ACHN (cell line): ENCODE results near the gene C18orf63.
"Not testable (repeated sequence)": the region's sequence is repeated elsewhere in the genome, so short reads cannot be mapped to it uniquely, and the experiment has no call there.

Source experiments
- DNase-seq: peaks from one replicate; pipeline ENCODE4 v3.0.0-alpha.2; 2015
- in situ Hi-C: cut with HindIII; loops from 2 replicates; pipeline ENCODE4 v1.10.0; 2017; ENCODE audit warnings: low sequenced_read_pairs, low pct_ligation_motif_present, low pct_unique_long_range_greater_than_20kb

Gene C18orf63

DNA sequence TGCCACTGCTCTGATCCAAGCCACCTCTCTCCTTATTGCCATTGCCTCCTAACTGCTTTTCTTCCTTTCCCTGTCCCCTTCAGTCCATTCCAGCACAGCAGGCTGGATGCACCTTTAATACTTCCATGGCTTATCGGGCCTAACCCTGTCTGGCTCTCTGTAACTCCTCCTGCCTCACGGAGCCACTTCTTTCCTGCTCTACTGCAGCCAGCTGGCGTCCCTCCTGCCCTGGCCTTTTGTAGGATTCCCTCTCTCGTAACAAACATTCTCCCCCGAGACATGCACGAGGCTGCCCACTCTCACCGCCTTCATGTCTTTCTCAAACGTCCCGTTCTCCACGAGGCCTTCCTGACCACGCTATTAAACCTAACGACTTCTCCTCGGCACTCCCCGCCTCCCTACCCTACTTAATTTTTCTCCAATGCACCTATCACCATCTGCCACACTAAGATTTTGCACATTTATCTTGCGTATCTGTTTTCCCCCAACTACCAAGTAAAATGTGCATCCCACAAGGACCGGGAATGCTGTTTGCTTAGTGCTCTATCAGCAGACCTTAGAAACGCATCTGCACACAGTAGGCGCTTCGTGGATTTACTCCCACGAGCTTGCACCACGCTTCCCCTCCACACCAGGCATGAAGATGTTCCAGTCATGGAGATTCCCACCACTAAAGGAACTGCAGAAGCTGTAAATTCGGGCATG, 728 bp upstream of the C18orf63 start:
- in situ Hi-C loops: no loop called here
- DNase-seq: no peak

DNA sequence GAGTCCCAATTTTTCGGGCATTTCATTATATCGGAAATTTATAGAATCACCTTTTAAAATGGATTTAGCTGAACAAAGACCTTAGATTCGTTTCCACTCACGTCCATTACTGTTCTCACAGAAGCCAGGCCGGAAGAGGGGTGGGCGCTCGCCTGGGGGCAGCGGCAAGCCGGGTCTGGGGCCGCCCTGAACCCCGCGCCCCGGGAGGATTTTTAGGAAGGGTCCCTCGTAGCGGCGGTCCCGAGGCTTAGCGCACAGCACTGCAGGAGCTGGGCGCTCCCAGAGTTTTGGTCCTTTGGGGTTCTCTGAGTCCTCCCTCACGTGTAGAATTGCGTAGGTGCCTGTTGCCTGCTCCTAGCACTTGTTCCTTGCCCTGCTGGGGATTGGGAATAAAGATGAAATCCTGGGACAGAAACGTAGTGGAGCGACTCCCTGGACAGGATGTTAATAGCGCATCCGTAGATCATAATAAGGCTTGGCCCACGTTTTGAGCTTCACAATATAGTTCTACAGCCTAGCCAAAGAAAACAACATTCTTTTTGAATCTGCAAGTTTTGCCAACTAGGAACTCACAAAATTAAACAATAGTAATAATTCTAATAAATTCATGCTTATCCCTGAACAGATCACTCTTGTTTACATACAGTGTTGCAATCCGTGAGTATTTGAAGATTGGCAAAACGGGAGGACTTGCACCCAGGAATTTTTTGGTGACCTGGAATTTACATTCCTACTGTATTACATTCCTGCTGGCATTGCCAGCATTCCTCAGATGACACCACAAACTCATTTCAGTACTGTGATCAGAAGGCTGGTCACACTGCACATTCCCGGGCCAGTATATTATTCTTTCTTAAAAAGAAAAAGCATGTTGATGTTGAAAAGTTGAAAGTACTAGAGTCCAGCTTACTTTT, 875 bp downstream of the C18orf63 start:
- in situ Hi-C loops: no loop called here
- peak; percentile 92 for DNase-seq

DNA sequence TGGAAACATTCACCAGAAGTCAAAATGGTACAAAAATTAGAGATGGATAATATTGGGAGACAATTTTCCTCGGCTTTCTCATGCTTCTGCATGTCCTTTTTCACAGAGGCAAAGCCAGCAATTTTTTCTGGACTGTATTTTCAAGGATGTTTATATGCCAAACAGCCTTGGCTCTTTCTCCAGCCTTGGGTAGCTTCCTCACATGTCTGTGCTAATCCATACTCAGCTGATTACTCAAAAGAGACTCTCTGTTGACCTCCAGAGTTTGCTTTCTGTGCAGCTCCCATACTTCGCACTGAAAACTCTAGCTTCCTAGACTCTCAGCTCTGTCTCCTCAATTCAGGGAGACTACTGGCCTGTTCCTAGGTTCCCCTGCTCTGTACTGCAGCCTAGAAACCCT, 10.6 kb downstream of the C18orf63 start:
- in situ Hi-C loops: loop anchor here (25.0 kb wide), 1 partner anchor 139 kb away; no protein-coding TSS in a partner anchor
- DNase-seq: no peak

DNA sequence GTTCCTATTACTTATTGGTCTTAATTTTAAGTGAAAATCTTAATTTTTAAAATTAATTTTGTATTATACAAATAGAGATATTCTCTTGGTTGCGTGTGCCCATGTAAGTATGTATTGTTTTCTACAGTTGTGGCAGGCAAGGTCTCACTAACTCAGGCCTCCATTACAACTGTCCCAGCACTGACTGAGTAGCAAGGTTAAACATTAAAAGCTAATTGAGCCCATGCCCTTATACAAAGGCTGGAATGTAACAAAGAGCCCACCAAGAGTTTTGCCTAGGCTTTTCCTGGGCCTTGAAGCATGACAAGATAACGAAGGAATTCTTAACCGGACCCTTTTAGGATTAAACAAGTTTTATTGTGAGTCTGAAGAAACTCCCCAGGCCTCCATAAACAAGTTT, 11.2 kb downstream of the C18orf63 start:
- DNase-seq: not testable (repeated sequence)
- in situ Hi-C loops: loop anchor here (25.0 kb wide), 1 partner anchor 139 kb away; no protein-coding TSS in a partner anchor

DNA sequence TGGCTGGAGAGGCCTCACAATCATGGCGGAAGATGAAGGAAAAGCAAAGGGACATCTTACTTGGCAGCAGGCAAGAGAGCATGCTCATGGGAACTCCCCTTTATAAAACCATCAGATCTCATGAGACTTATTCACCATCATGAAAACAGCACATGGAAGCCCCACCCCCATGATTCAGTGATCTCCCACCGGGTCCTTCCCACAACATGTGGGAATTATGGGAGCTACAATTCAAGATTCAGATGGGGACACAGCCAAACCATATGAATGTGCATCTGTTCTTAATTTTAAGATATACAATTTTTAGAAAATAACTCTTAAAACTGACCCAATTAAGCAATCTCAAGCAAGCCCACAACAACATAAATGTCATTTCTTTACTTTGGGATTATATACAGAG, 12.6 kb downstream of the C18orf63 start:
- in situ Hi-C loops: loop anchor here (25.0 kb wide), 1 partner anchor 141 kb away; no protein-coding TSS in a partner anchor
- DNase-seq: no peak

DNA sequence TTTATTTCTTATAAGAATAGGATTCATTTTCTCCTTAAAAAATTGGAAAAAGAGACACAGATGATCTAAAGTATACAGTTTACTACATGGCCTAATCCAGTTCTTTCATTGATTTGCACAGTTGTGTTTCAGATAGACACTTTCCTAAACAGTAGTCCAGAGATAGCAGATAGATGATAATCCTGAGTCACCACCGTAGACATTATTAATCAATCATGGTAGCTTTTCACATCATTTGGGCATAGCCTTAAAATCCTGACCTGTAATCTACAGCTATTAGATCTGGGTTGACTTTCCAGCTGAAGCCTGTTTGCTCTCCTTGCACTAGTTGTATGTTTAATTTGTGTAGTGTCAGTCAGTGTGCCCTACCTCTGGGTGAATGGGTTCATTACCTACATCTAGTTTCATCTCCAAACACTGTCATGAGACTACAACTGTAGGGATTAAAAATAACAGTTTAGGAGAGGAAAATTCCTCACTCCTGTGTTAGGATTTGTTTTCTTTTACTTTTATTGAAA, 14.1 kb downstream of the C18orf63 start:
- DNase-seq: no peak
- in situ Hi-C loops: loop anchor here (25.0 kb wide), 1 partner anchor 142 kb away; no protein-coding TSS in a partner anchor

DNA sequence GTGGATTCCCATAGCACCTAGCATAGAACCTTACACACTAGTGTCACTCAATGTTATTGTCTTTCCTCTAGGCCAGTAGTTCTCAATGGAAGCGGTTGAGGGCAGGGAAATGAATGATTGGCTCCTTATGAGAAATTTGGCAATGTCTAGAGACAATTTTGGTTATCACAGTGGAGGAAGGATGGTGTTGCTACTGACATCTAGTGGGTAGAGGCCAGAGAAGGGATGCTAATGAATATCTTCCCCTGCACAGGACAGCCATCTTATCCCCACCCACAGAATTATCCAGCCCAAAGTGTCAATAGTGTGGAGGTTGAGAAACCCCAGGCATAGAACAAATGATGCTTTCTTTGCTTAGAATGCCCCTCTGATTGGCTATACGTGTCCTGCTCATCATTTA, 15.8 kb downstream of the C18orf63 start:
- in situ Hi-C loops: loop anchor here (25.0 kb wide), 1 partner anchor 144 kb away; no protein-coding TSS in a partner anchor

DNA sequence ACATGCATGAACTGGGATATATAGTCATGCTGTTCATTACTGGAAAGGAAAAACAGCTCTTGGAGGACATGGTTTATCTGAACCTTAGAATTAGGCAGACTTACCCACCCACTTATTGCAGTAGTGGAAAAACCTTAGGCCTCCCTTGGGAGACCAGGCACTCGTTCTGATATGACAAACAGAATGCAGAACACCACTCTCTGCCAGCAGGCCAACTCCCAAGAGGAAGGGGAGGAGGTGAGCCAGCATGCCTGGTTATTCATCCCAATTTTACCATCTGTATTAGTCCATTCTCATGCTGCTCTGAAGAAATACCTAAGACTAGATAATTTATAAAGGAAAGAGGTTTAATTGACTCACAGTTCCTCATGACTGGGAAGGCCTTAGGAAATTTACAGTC, 17.5 kb downstream of the C18orf63 start:
- no peak for DNase-seq
- in situ Hi-C loops: loop anchor here (25.0 kb wide), 1 partner anchor 146 kb away; no protein-coding TSS in a partner anchor

More for the DNA sequence above, 15.8 kb downstream of the C18orf63 start:
- DNase-seq: peak; percentile 47

DNA sequence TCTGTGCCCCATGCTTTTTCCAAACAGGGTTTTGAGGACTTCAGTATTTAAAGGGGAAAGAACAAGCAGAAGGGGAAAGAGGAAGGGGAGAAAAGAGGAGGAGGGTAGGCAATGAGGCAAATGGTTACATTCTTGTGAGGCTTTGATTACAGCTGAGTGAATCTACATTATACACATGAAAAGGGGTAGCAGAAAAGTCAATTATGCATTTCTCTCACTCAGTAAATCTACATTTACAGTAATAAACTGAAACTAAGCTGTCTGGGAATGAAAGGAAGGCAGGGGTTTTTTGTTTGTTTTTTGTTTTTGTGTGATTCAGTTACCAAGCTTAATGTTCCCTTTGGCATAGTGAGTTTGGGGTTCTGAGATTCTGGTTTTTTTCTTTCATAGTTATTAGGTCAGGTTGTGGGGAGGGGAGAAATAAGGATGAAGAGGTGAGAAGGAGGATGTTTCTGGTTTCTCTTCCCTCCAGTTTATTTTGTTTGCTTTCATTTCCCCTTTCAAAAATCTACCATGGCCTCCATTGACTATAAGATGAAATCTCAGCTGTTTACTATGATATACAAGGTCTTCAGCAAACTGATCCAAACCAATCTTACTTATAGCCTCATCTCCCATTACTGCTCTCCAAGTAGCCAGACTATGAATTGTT, 18.7 kb downstream of the C18orf63 start:
- in situ Hi-C loops: loop anchor here (25.0 kb wide), 1 partner anchor 147 kb away; no protein-coding TSS in a partner anchor
- no peak for DNase-seq

DNA sequence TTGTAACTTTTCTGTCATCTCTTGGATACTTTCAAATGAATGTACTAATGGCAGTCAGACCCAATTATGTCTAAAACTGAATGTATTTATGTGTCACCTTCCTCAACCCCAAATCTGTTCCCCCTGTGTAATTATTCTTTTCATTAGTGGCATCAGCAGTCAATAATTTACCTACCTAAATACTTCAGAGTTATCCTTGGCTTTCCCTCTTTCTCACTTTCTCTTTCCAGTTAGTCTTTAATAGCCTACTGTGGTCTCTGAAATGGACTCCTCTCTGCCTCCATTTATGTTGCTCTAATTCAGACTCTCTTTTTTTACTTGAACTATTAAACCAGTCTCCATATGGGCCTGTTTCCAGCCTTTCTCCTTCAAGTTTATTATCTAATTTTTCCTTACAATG, 21.0 kb downstream of the C18orf63 start:
- no peak for DNase-seq
- in situ Hi-C loops: loop anchor here (25.0 kb wide), 1 partner anchor 149 kb away; no protein-coding TSS in a partner anchor

DNA sequence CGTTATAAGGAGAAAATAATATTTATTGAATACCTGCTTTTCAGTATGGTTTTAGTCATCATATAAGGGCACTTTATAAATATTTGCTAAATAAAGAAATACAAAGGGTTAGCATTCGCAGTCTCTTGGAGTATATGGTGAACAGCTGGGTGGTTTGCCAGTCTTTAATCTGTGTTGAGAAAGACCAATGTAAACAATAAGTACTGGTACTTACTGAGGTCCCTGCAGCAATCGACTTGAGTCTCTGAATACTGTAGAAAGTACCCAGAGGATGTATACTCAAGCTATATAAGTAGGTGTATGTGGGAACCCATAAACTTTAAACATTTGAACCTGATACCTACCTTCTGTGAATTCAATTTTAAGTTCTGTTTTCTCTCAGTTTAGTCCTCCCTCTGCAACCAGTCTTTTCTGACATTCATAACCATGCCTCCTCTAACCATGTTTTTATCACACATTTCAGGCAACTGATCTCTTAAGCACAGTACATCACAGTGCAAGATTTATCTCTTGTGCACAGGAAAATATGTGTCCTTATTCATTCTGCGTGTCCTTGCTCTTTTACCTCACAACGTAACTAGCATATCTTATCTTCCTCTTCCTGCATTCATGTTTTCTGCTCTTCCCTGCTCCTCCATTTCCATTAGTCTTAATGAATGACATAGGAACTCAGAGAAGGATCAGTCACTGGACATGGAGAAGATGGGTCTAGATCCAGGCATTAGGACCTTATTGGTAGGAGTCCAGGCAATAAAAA, 21.7 kb downstream of the C18orf63 start:
- in situ Hi-C loops: loop anchor here (25.0 kb wide), 1 partner anchor 150 kb away; no protein-coding TSS in a partner anchor
- no peak for DNase-seq

DNA sequence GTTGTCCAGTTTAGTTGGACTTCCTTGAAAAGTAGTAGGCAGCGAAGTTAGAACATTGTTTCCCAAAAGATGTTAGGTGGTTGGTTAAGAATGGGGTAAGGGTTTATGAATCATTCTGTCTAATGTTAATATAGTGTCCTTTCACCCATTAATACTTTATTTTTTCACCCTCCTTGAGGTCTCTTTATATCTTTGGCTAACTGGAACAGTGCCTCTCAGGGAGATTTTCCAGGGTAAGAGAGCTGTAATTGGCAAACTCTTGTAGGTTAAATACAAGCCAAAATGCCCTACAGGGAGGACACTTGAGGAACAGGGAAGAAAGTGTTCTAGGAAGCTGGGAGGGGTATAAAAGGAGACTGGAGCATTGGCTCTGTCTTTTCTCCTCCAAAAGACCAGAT, 22.3 kb downstream of the C18orf63 start:
- in situ Hi-C loops: loop anchor here (25.0 kb wide), 1 partner anchor 151 kb away; no protein-coding TSS in a partner anchor
- DNase-seq: no peak

DNA sequence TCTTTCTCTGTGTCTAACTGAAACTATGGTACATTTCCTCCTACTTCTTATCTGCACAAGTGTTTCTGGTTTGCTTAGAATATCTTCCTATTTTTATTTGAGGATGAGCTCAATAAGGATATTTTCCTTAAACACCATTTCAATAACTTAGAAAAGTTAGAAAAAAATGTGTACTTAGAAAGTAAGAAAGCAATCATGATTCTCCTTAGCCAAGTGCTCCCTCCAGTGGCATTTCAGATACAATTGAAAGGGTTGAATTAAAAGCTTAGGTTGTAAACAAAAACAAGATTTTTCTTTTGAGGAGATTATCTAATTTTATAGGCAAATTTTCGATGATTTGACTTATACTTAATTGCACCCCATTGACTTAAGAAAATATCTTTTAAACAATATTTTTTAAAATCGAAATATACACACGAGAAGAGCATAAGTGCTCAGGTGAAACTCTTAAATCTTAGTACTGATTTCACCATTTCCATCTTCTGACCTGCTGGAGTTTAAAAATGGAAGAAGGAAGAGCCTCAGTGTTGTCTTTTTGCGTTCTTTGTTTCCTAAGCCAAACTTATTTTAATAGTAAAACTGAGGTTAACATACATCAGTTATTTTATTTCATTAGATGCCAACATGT, 26.9 kb downstream of the C18orf63 start:
- in situ Hi-C loops: loop anchor here (25.0 kb wide), 1 partner anchor 155 kb away; no protein-coding TSS in a partner anchor
- DNase-seq: peak; percentile 68

DNA sequence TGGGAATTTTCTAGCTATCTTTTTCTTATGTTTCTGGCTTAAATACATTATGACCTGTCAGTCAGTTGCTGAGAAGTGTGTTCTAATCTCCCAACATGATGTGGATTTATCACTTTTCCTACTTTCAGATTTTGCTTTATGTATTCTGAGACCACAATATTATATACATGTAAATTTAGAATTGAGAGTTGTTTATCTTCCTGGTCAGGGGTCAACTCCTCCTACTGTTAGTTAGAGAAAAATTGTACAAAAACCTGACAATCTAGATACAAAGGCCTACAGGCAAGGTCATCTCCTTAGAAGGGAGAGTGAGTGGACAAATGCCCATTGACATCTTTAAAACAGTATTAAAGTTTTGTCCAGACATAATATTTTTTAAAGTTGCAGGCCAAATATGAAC, 30.6 kb downstream of the C18orf63 start:
- no peak for DNase-seq
- in situ Hi-C loops: loop anchor here (25.0 kb wide), 1 partner anchor 159 kb away; no protein-coding TSS in a partner anchor

DNA sequence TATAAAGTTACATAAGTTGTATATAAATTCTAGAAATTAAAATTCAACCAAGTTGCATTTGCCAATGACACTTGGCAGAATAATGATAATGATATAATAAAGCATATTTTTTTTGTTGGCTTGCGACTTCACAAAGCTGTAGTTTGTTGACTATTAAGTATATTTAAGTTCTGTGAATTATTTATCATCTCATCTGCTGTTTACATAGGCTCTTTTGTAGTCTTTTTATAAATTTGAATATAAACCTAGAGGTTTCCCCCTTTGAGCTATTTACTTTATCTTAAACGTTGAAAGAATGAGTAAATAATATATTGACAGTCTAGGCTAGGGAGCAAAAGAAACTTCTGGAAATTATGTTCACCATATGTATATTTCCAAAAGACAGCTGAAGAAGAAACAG, 32.9 kb downstream of the C18orf63 start:
- in situ Hi-C loops: loop anchor here (25.0 kb wide), 1 partner anchor 161 kb away; no protein-coding TSS in a partner anchor
- DNase-seq: no peak

DNA sequence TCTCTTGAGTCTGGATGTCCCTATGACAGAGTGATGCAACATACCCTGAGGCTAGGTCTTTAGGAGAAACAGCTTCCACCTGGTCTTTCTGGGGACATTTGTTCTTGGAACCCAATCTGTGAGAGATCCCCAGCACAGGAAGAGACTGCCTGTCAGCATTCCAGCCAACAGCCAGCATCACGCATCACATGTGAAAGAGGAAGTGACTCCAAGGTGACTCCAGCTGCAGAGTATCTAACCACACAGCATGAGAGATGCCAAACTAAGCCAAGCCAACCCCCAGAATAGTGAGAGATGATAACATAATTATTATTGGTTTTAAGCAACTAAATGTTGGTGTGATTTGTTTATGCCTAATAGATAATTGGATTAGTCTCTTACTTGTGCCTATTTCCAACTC, 35.7 kb downstream of the C18orf63 start:
- in situ Hi-C loops: no loop called here
- peak; percentile 35 for DNase-seq

DNA sequence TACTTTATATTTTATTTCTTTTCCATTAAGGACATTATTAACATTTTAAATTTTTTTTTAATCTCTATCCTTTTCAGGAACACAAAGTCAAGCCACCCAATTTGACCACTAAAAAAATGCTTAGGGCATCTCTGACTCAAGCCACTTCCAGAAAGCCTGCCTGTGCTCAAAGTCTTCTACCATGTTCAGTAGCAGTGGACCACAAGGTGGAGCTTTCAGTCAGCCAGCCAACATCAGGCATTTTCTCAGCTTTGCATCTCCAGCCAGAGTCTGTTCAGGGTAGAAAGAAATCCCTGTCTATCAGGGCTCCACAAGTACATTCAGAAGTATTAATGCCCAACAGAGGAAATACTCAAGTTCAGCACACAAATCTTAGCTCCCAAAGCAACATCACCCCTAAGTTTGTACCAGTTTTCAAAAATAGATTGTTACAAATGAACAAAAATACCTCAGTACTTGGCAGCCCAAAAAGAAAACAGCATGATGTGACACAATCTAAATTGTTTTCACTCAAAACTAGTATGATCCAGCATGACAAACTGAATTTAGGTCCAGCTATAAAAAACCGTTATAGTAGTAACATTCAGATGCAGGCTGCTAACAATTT, 37.6 kb downstream of the C18orf63 start:
- peak; percentile 66 for DNase-seq
- in situ Hi-C loops: no loop called here
